T-helper 22 cell (primary cell): ENCODE results near the gene SEC23A.
"Not testable (repeated sequence)": the region's sequence is repeated elsewhere in the genome, so short reads cannot be mapped to it uniquely, and the experiment has no call there.

Experiments used
- DNase-seq: peaks from one replicate; pipeline ENCODE4 v3.0.0-alpha.2; 2020; ENCODE audit warnings: low read depth

SEC23A gene

GRCh38 chr14:39030209-39030608 is 72.8 kb downstream of the SEC23A start:
- DNase-seq: no peak

- DNase-seq: no peak
Measured at GRCh38 chr14:39029789-39030188, 73.2 kb downstream of the SEC23A start.

GRCh38 chr14:39028620-39029019 is 74.4 kb downstream of the SEC23A start:
- DNase-seq: no peak

GRCh38 chr14:39025810-39026627 is 77.0 kb downstream of the SEC23A start:
- no peak for DNase-seq

- no peak for DNase-seq
Measured at GRCh38 chr14:39025250-39025809, 77.7 kb downstream of the SEC23A start.

GRCh38 chr14:39023939-39024871 is 78.8 kb downstream of the SEC23A start:
- DNase-seq: no peak

- not testable (repeated sequence) for DNase-seq
Measured at GRCh38 chr14:39017096-39018016, 85.7 kb downstream of the SEC23A start.

GRCh38 chr14:39016733-39017095 is 86.3 kb downstream of the SEC23A start:
- DNase-seq: no peak

GRCh38 chr14:39015964-39016577 is 87.0 kb downstream of the SEC23A start:
- DNase-seq: no peak

GRCh38 chr14:39015360-39015961 is 87.6 kb downstream of the SEC23A start:
- DNase-seq: no peak

- DNase-seq: no peak
Measured at GRCh38 chr14:39014460-39014859, 88.6 kb downstream of the SEC23A start.

- not testable (repeated sequence) for DNase-seq
Measured at GRCh38 chr14:39008965-39009364, 94.1 kb downstream of the SEC23A start.

GRCh38 chr14:39006721-39007410 is 96.2 kb downstream of the SEC23A start:
- no peak for DNase-seq

GRCh38 chr14:39005044-39005880 is 97.8 kb downstream of the SEC23A start:
- DNase-seq: no peak

- no peak for DNase-seq
Measured at GRCh38 chr14:38999949-39000348, 103.1 kb downstream of the SEC23A start.

GRCh38 chr14:38994731-38995130 is 108.3 kb downstream of the SEC23A start:
- DNase-seq: no peak

GRCh38 chr14:38993981-38994380 is 109.1 kb downstream of the SEC23A start:
- no peak for DNase-seq

- DNase-seq: no peak
Measured at GRCh38 chr14:38992067-38992844, 110.8 kb downstream of the SEC23A start.
